ENCODE measurements around the gene SMARCAL1. TPM values are rescaled to one million over a fixed set of nuclear protein-coding genes. Genes with fewer than 3 reads are reported as not detected.
"Not testable (repeated sequence)": the region's sequence is repeated elsewhere in the genome, so short reads cannot be mapped to it uniquely, and the experiment has no call there.

SMARCAL1 gene
- total RNA-seq, 8 experiments from 2014 or later, result 9.5 to 19.0 (median 14.7) TPM

- peaks cover 10 to 11% of the 10 kb centered on the region in 2 donors for H3K4me1 ChIP-seq (replicated peaks in 1 of 2)
- no peak overlapping the region for H3K27ac ChIP-seq
- ATAC-seq (replicated peaks in 6 of 8), result no peak
- WGBS, 10 experiments, result 43 to 100% (median 78%) methylated on average over 2 to 5 of the region's 5 CpGs; no CpG with 5 or more reads in 1 of the 10 experiments
- no peak overlapping the region for H3K4me3 ChIP-seq
- in situ Hi-C loops (cut with MboI; ENCODE audit: low pct_unique_long_range_greater_than_20kb in 2 of 9, low sequenced_read_pairs in 9 of 9, unreplicated experiment in 9 of 9), result loop anchor here in 4 of 9 experiments (25.0 kb wide), 4 partner anchors 158 to 1258 kb away; no protein-coding TSS in a partner anchor
Measured at GRCh38 chr2:216503697-216504375, 91.6 kb downstream of the SMARCAL1 start.

GRCh38 chr2:216504376-216504762, 92.1 kb downstream of the SMARCAL1 start:
- H3K4me3 ChIP-seq, result no peak overlapping the region
- no peak overlapping the region for H3K27ac ChIP-seq
- ATAC-seq (replicated peaks in 6 of 8), result peak in 1 of 8 experiments; percentile 18
- in situ Hi-C loops (cut with MboI; ENCODE audit: low pct_unique_long_range_greater_than_20kb in 2 of 9, low sequenced_read_pairs in 9 of 9, unreplicated experiment in 9 of 9), result loop anchor here in 4 of 9 experiments (25.0 kb wide), 4 partner anchors 158 to 1258 kb away; no protein-coding TSS in a partner anchor
- WGBS, 10 experiments, result 50 to 100% (median 93%) methylated on average over 1 of the region's 1 CpG; no CpG with 5 or more reads in 4 of the 10 experiments
- peaks cover 10 to 11% of the 10 kb centered on the region in 2 donors for H3K4me1 ChIP-seq (replicated peaks in 1 of 2)

GRCh38 chr2:216505133-216506106, 93.1 kb downstream of the SMARCAL1 start:
- 88 to 100% (median 100%) methylated on average over 2 to 11 of the region's 15 CpGs for WGBS, 10 experiments
- no peak overlapping the region for H3K27ac ChIP-seq
- no peak overlapping the region for H3K4me3 ChIP-seq
- ATAC-seq (replicated peaks in 6 of 8), result no peak
- in situ Hi-C loops (cut with MboI; ENCODE audit: low pct_unique_long_range_greater_than_20kb in 2 of 9, low sequenced_read_pairs in 9 of 9, unreplicated experiment in 9 of 9), result loop anchor here in 4 of 9 experiments (25.0 kb wide), 4 partner anchors 157 to 1257 kb away; no protein-coding TSS in a partner anchor
- H3K4me1 ChIP-seq (replicated peaks in 1 of 2), result peaks cover 2% of the 10 kb centered on the region in 2 donors

GRCh38 chr2:216507220-216508160, 95.2 kb downstream of the SMARCAL1 start:
- H3K4me3 ChIP-seq, result no peak overlapping the region
- peak in 3 of 8 experiments; percentile 9 to 16 (median 12) for ATAC-seq (replicated peaks in 6 of 8)
- WGBS, 10 experiments, result 81 to 100% (median 90%) methylated on average over 1 to 4 of the region's 5 CpGs; no CpG with 5 or more reads in 2 of the 10 experiments
- no peak overlapping the region for H3K27ac ChIP-seq
- H3K4me1 ChIP-seq (replicated peaks in 1 of 2), result no peaks in the 10 kb centered on the region
- in situ Hi-C loops (cut with MboI; ENCODE audit: low pct_unique_long_range_greater_than_20kb in 2 of 9, low sequenced_read_pairs in 9 of 9, unreplicated experiment in 9 of 9), result loop anchor here in 4 of 9 experiments (25.0 kb wide), 4 partner anchors 155 to 1255 kb away; no protein-coding TSS in a partner anchor

GRCh38 chr2:216508229-216508628, 95.9 kb downstream of the SMARCAL1 start:
- ATAC-seq (replicated peaks in 6 of 8), result peak in 3 of 8 experiments; percentile 8 to 27 (median 9)
- in situ Hi-C loops (cut with MboI; ENCODE audit: low pct_unique_long_range_greater_than_20kb in 2 of 9, low sequenced_read_pairs in 9 of 9, unreplicated experiment in 9 of 9), result loop anchor here in 4 of 9 experiments (25.0 kb wide), 4 partner anchors 154 to 1254 kb away; no protein-coding TSS in a partner anchor
- WGBS, 10 experiments, result 80 to 100% (median 100%) methylated on average over 1 of the region's 1 CpG; no CpG with 5 or more reads in 2 of the 10 experiments
- Histone ChIP-seq H3K27ac (no peak overlapping the region), H3K4me3 (no peak overlapping the region), H3K4me1 (replicated peaks in 1 of 2) (no peaks in the 10 kb centered on the region)

GRCh38 chr2:216516730-216517350, 104.6 kb downstream of the SMARCAL1 start:
- in situ Hi-C loops (cut with MboI; ENCODE audit: low pct_unique_long_range_greater_than_20kb in 2 of 9, low sequenced_read_pairs in 9 of 9, unreplicated experiment in 9 of 9), result loop anchor here (5.0 to 25.0 kb wide), 6 partner anchors 145 to 1245 kb away; no protein-coding TSS in a partner anchor

GRCh38 chr2:216517447-216518225, 105.4 kb downstream of the SMARCAL1 start:
- WGBS, 10 experiments, result 43 to 100% (median 86%) methylated on average over 1 to 4 of the region's 4 CpGs; no CpG with 5 or more reads in 3 of the 10 experiments
- Histone ChIP-seq H3K4me3 (no peak overlapping the region), H3K4me1 (replicated peaks in 1 of 2) (peaks cover 0 to 10% of the 10 kb centered on the region in 2 donors), H3K27ac (no peak overlapping the region)
- ATAC-seq (replicated peaks in 6 of 8), result no peak
- in situ Hi-C loops (cut with MboI; ENCODE audit: low pct_unique_long_range_greater_than_20kb in 2 of 9, low sequenced_read_pairs in 9 of 9, unreplicated experiment in 9 of 9), result loop anchor here (5.0 to 25.0 kb wide), 6 partner anchors 145 to 1245 kb away; no protein-coding TSS in a partner anchor

More at GRCh38 chr2:216516730-216517350, 104.6 kb downstream of the SMARCAL1 start:
- no peak overlapping the region for H3K27ac ChIP-seq
- ATAC-seq (replicated peaks in 6 of 8), result peak in 4 of 8 experiments; percentile 32 to 46 (median 44)
- H3K4me3 ChIP-seq, result no peak overlapping the region
- 0 to 50% (median 42%) methylated on average over 1 to 2 of the region's 2 CpGs; no CpG with 5 or more reads in 2 of the 10 experiments for WGBS, 10 experiments
- peaks cover 0 to 10% of the 10 kb centered on the region in 2 donors for H3K4me1 ChIP-seq (replicated peaks in 1 of 2)

- 61 to 100% (median 79%) methylated on average over 1 to 7 of the region's 9 CpGs for WGBS, 10 experiments
- peak in 2 of 8 experiments; percentile 16 to 37 for ATAC-seq (replicated peaks in 6 of 8)
- not testable (repeated sequence) for H3K4me3 ChIP-seq, H3K27ac ChIP-seq
- peaks cover 0 to 10% of the 10 kb centered on the region in 2 donors for H3K4me1 ChIP-seq (replicated peaks in 1 of 2)
- in situ Hi-C loops (cut with MboI; ENCODE audit: low pct_unique_long_range_greater_than_20kb in 2 of 9, low sequenced_read_pairs in 9 of 9, unreplicated experiment in 9 of 9), result loop anchor here (5.0 to 25.0 kb wide), 6 partner anchors 144 to 1244 kb away; no protein-coding TSS in a partner anchor
Measured at GRCh38 chr2:216518566-216519119, 106.4 kb downstream of the SMARCAL1 start.

- ATAC-seq (replicated peaks in 6 of 8), result peak; percentile 61 to 92 (median 80)
- Histone ChIP-seq H3K4me1 (replicated peaks in 1 of 2) (peaks cover 0 to 10% of the 10 kb centered on the region in 2 donors), H3K27ac (no peak overlapping the region), H3K4me3 (no peak overlapping the region)
- WGBS, 10 experiments, result 57 to 100% (median 68%) methylated on average over 1 to 3 of the region's 3 CpGs; no CpG with 5 or more reads in 4 of the 10 experiments
- in situ Hi-C loops (cut with MboI; ENCODE audit: low pct_unique_long_range_greater_than_20kb in 2 of 9, low sequenced_read_pairs in 9 of 9, unreplicated experiment in 9 of 9), result loop anchor here (5.0 to 25.0 kb wide), 6 partner anchors 143 to 1243 kb away; no protein-coding TSS in a partner anchor
Measured at GRCh38 chr2:216519154-216519762, 107.0 kb downstream of the SMARCAL1 start.

GRCh38 chr2:216520112-216520511, 107.8 kb downstream of the SMARCAL1 start:
- WGBS, 10 experiments, result 6 to 100% (median 86%) methylated on average over 1 to 2 of the region's 4 CpGs; no CpG with 5 or more reads in 5 of the 10 experiments
- peaks cover 0 to 10% of the 10 kb centered on the region in 2 donors for H3K4me1 ChIP-seq (replicated peaks in 1 of 2)
- no peak overlapping the region for H3K4me3 ChIP-seq
- no peak overlapping the region for H3K27ac ChIP-seq
- in situ Hi-C loops (cut with MboI; ENCODE audit: low pct_unique_long_range_greater_than_20kb in 2 of 9, low sequenced_read_pairs in 9 of 9, unreplicated experiment in 9 of 9), result loop anchor here in 4 of 9 experiments (25.0 kb wide), 4 partner anchors 142 to 1242 kb away; no protein-coding TSS in a partner anchor
- ATAC-seq (replicated peaks in 6 of 8), result no peak

Measured in motor neuron (in vitro differentiated cells).